Activated CD4-positive, alpha-beta T cell treated with anti-CD3 and anti-CD28 coated beads, Interleukin-2, amount 50 U/mL, for 1 hour (primary cell): ENCODE data around the gene POU2F3.

Source experiments
- DNase-seq: peaks from one replicate; pipeline ENCODE4 v3.0.0-alpha.2; 2020

POU2F3 gene

GRCh38 chr11:120327311-120327710 is 87.4 kb downstream of the POU2F3 start:
- DNase-seq, result no peak

- DNase-seq, result no peak
These were observed 89.6 kb downstream of the POU2F3 start for GRCh38 chr11:120329556-120329955.

DNA sequence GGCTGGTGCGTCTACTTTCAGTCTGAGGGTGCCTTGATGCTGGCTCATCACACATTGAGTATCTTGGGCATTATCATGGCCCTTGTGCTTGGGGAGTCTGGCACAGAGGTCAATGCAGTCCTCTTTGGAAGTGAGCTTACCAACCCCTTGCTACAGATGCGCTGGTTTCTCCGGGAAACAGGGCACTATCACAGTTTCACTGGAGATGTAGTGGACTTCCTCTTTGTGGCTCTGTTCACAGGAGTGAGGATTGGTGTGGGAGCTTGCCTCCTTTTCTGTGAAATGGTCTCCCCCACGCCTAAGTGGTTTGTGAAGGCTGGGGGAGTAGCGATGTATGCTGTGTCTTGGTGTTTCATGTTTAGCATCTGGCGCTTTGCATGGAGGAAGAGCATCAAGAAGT is 90.1 kb downstream of the POU2F3 start:
- no peak for DNase-seq

DNA sequence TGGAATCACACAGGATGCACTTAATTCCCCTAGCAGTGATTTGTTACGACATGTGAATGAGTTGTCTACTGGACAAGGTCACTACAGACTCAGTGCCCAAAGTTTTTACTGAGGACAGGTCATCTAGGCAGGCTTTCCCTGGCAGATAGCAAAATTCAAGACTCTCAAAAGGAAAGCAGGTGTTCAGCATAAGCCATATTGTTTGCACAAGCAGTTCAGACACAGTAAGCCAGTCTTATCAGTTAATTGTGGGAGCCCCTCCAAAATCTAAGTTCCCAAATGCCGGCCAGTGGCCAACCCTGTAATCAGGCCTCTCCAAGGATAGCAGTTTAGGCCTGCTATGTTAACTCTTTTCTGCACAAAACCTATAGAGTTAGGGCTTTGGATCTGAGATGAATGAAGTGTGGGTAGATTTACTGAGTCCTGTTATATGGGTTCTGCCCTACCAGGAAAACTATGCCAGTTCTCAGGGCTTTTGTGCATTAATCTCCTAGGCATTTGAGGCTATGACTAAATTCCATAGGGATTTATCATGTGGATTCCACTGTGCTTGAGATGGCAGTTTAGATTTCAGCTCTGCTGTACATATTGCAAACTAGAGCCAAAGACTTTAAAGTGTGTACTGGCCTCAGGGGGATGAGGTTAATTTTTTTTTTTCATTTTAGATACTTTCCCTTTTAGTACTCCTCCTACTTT is 91.5 kb downstream of the POU2F3 start:
- no peak for DNase-seq

DNA sequence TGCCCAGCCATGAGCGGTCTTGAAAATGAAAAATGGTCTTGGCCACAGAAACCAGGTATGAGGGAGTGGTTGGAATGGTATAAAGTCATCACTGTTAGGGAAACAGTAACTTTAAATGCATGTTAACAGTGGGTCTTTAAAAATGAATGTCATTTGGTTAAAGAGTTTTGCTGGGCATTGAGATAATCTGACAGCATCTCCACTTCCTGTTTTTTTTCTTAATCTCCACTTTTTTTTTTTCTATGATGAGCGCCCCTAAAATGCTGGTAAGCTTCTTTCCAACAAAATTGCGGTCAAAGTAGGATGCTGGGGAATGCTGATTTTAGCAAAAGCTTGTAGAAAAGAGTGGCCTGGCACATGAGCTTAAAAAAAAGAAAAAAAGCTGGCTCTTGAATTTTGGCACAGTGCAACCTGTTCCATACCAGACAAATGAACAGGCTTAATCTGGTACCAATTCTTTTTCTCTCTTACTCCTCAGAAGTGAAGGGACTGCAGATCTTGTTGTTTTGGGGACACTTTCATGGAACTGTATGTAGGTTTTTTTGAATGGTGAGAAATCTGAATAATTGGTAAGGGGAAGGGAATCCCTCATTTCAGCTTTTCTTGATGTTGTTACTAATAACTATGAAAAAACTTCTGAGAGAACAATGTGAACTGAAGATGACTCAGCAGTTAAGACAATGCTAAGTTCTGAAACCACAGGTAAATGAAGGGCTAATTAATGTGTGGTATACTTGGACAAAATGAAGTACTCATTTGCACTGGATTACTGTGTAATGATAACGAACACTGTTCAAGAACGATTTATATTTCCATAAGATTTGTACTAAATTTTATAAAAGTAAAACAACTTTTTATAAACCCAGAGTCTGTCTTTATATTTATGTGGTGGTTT is 93.1 kb downstream of the POU2F3 start:
- no peak for DNase-seq

DNA sequence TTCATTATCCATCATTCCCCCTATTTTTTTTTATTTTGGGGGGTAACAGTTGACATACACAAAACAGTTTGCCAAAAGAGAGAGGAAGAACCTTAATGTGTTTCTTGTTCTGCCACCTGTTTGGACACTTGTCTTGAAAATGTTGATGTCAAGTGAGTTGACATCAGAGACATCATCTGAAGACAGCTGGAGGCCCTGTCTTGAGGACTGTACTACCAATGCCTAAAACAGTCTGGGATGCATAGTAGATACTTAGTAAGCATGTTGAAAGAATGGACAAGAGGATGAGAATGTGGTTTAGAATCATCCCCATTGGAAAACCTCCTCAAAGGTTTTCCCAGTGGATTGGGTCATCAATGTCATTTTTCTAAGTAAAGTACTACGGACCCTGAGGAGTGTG is 93.9 kb downstream of the POU2F3 start:
- DNase-seq, result no peak

GRCh38 chr11:120334332-120334731 is 94.4 kb downstream of the POU2F3 start:
- no peak for DNase-seq

- DNase-seq, result peak; percentile 54
These were observed 95.0 kb downstream of the POU2F3 start for GRCh38 chr11:120334894-120335462.

- DNase-seq, result peak; percentile 18
These were observed 95.6 kb downstream of the POU2F3 start for GRCh38 chr11:120335556-120335907.

- peak; percentile 56 for DNase-seq
These were observed 96.1 kb downstream of the POU2F3 start, which contains the start of gene ARHGEF12 for GRCh38 chr11:120335908-120336640. Gene ARHGEF12, plus strand, starts transcription at chr11:120336413. Its CDS starts 831 bp downstream, at chr11:120337244.

DNA sequence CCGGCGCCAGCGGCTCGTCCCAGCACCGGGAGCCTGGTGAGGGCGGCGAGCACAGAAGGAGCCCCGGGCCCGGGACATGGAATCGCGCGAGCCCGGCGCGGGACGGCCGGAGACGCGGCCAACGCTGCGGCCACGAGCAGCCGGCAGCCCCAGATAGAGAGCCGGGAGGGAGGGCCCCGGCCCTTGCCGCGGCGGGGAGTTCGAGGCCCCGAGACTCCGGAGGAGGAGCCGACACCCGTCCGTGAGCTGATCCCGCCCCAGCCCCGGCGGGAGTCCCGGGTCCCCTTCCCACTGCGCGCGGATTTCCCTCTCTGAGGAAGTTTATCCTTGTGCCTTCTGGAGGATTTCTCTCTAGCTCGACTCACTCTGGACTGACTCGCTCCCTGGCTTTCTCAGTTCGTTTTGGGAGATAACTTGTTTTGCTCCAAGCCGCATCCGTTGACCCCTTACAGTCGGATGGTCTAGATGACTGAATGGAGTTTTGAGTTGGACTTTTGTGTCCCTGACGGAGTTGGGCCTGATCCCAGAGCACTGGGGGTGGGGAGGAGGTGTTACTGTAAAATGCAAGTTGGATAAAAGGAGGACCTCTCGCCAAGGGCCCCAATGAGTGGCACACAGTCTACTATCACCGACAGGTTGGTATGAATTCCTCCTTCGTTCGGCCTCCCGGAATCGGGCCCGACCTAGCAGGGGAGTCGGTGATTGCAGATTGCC is 96.9 kb downstream of the POU2F3 start:
- DNase-seq, result no peak

- no peak for DNase-seq
These were observed 97.6 kb downstream of the POU2F3 start for GRCh38 chr11:120337355-120338106.

- DNase-seq, result no peak
These were observed 98.4 kb downstream of the POU2F3 start for GRCh38 chr11:120338107-120338933.

DNA sequence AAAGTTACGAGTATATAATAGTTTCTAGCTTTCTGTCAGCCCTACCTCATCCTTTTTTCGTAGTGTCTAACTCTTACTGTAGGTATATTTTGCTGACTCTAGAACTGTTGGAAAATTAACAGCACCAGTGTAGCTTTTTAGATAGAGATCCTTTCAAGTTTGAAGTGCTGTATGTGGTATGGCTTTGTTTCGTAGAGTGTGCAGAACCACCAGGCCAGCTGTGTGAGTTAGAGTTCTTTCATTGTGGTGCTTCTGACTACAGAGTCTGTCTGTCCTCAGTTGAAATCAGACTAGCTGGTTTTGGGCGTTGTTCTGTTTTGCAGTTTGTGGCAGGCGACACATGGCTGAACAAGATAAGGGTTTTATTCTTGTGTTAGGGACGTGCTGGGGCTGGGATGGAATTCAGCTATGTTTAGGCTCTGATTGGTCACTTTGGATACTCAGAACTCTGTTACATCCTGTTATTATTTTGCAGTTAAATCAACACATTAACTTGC is 99.5 kb downstream of the POU2F3 start:
- DNase-seq, result no peak

- no peak for DNase-seq
These were observed 100.6 kb downstream of the POU2F3 start for GRCh38 chr11:120340529-120340928.

DNA sequence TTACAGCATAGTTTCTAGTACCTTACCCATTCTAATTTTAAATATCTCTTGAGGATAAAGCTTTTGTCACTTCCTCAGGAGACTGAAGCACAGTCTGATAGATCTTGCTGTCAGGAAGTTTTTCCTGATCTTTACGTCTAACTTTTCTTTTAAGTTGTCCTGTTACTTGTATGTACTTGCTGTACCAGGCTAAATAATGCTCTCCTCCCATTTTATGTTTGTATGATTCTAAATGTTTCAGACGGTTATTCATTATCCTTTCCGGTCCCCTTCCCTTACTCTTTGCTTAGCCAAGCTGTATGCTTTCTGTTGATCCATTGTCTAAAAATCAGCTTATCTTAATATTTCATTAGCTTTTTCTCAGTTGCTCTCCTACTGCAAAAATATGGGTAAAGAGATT is 102.3 kb downstream of the POU2F3 start:
- DNase-seq, result no peak

DNA sequence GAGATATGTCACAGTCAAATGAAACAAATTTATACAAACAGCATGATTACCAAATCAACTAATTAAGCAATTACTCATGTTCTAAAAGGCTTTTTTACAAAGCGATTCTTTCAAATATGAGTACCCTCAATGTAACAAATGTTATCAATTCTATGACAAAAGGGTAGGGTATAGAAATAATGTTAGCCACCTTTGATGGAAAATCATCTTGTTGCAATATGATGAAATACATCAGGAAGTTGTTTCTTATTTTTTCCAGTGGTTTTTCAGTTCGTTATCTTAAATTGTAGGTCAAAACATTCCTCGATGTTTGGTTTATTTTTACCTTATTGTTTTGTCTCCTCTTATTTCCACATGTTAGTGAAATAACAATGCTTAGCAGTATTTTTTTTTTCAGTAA is 102.7 kb downstream of the POU2F3 start:
- DNase-seq, result no peak

GRCh38 chr11:120343429-120343828 is 103.5 kb downstream of the POU2F3 start:
- DNase-seq, result no peak

DNA sequence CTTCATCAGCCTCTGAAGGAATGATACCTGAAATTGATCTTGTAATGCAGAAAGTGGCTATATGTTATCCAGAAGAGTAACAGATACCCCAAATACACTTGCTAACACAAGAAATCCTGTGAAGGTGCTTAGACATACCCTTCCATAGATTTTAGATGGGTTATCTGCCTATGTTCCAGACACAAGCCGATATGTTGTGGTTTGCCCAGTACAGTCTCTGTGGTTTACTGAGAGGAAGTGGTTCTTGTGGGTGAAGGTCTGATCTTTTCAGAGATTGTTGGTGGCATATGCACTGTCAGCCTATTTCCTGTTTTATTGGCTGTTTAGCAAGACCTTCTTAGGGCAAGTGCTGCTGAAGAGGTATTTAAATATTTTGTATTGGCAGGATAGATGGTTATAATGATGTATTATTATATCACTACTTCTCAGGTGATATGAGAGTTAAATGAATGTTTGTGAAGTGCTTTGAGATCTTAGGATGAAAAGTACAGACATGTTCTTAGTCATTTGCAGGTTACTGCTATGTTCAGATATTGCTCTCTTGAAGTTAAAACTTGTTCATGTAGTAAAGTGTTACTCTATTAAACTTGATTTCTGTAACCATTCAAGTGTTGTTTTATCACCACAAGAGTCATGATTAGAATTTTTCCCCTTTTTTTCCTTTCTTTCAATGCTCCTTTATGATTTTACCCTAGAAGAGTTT is 104.5 kb downstream of the POU2F3 start:
- DNase-seq, result no peak

DNA sequence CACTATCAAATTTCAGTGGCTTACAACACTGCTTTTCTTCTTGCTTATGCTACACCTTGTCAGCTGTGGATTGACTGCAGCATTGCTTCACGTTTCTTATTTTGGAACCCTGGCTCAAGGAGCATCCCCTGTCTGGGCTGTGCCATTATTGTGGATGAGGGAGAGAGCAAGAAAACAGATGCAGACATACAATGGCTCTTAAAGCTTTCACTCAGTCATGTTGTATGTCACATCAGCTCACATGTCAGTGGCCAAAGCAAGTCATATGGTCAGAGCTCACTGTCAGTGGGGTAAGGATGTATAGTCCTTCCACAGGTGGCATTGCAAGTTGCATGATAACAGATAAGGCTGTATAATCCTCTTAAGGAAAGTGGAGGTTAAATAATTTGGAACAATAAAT is 106.3 kb downstream of the POU2F3 start:
- DNase-seq, result no peak
